Pancreas (tissue), 10 donors: ENCODE measurements around the gene SDR42E2. TPM values are rescaled to one million over a fixed set of nuclear protein-coding genes. Genes with fewer than 3 reads are reported as not detected.
A peak's percentile ranks its signal among the peaks of the same experiment; 100 is the strongest.

Source experiments
- ATAC-seq, 4 donors: fragments of 200-7000 bp; cut with Tn5 transposase; one replicate each; pipeline versions ENCODE4 v1.8.0 to v1.9.1; 2020; ENCODE audit warnings: mild to moderate bottlenecking in 4 of 4, moderate library complexity in 4 of 4
- DNase-seq, 6 donors: peaks; one replicate each; pipeline ENCODE4 v3.0.0-alpha.2; 2020
- FAIRE-seq: peaks from 2 replicates; lab custom pipeline; 2012; peaks lifted over from hg19 to GRCh38; lab: Jason Lieb, UNC
- H3K27ac ChIP-seq, 4 donors: fragments of 200-600 bp; sonication (generic); 1 replicate in 3 of 4; 2 replicates in 1 of 4; pipeline versions ENCODE4 v1.5.0 to v1.8.0; 2020
- H3K27me3 ChIP-seq, 4 donors: fragments of 200-600 bp; one replicate each; pipeline ENCODE4 v1.8.0; 2021
- H3K36me3 ChIP-seq, 3 donors: fragments of 200-600 bp; sonication (generic) in 1 of 3; one replicate each; pipeline versions ENCODE4 v1.5.0 to v1.8.0; 2020 to 2021
- H3K4me1 ChIP-seq, 3 donors: fragments of 200-600 bp; one replicate each; pipeline ENCODE4 v1.8.0; 2021
- H3K4me3 ChIP-seq, 4 donors: fragments of 200-600 bp; sonication (generic) in 2 of 4; one replicate each; pipeline versions ENCODE4 v1.5.0 to v1.8.0; 2020 to 2021
- H3K9me3 ChIP-seq, 4 donors: fragments of 200-600 bp; one replicate each; pipeline ENCODE4 v1.8.0; 2021
- CTCF ChIP-seq, 4 donors: fragments of 200-600 bp; sonication (generic) in 3 of 4; IDR thresholded peaks; one replicate each; pipeline versions ENCODE4 v1.5.0 to v1.8.0; 2021; ENCODE audit warnings: antibody characterized with exemption in 4 of 4
- WGBS, 2 donors: extraction: QIAGEN DNeasy Blood & Tissue Kit; methylation state at CpG; one replicate each; pipeline ENCODE4 v1.1.7; 2013; 5-methylcytosine and 5-hydroxymethylcytosine counted together
- intact Hi-C, 3 donors: fragments of 100-400 bp; cut with DNase I; formaldehyde crosslinking; loops; one replicate each; pipeline versions ENCODE4 v1.11.1 to v1.14.2; 2022
- polyA plus RNA-seq, 2 donors: library from polyadenylated mRNA; stranded (reverse); fragments of 200-250 nt; gene quantifications; one replicate each; pipeline ENCODE4 v1.2.3, GENCODE V29; 2013
- total RNA-seq, 6 donors: library from RNA; stranded (reverse); fragmentation: NEBNext Ultra II Directional in 4 of 6; extraction: Animal tissue kit (Norgen Biotek cat#: 25700) in 4 of 6; gene quantifications; one replicate each; pipeline versions ENCODE4 v1.2.1 to v1.2.4, GENCODE V29; 2021 to 2023
- donor health status: healthy with polysubstance abuse.
- donor health status: DM: no; HTN: no; CAD: no; lungs with moderate emphysema.
- donor health status: DM: no; HTN: no; CAD: no.
- donor health status: control.
- donor health status: control.
- donor health status: Bipolar disorder and iron deficiency.
- donor health status: DM: yes; HTN: yes; CAD: no.
- donor health status: DM: no; HTN: no; CAD: no.
- donor health status: DM: no; HTN: no; CAD: no.
- donor health status: DM: yes; HTN: yes; CAD: no.

SDR42E2 gene
- total and polyA plus RNA-seq, 8 donors, result 0.07 TPM; not detected in 7

GRCh38 chr16:22190081-22190775 is 27.9 kb downstream of the SDR42E2 start:
- H3K27ac ChIP-seq, result peak overlapping the region; percentile 49 to 90 (median 86)
- no peak for FAIRE-seq
- H3K27me3 ChIP-seq, result no peaks in the 10 kb centered on the region
- no peaks in the 10 kb centered on the region for H3K36me3 ChIP-seq
- peak overlapping the region; percentile 46 to 70 (median 62) for H3K4me3 ChIP-seq
- peaks cover 0 to 24% (median 12%) of the 10 kb centered on the region in 3 donors for H3K4me1 ChIP-seq
- WGBS, 2 donors, result 0 to 1% methylated on average over 68 to 72 of the region's 72 CpGs
- DNase-seq, result peak in 5 of 6 donors; percentile 79 to 100 (median 99)
- intact Hi-C loops, result no loop called here
- TF ChIP-seq CTCF (IDR thresholded peaks at IDR 0.05), result no peak
- peak; percentile 67 to 78 (median 70) for ATAC-seq
- no peaks in the 10 kb centered on the region for H3K9me3 ChIP-seq

- H3K27me3 ChIP-seq, result no peaks in the 10 kb centered on the region
- intact Hi-C loops, result no loop called here
- H3K4me1 ChIP-seq, result peaks cover 0 to 27% (median 12%) of the 10 kb centered on the region in 3 donors
- no peaks in the 10 kb centered on the region for H3K36me3 ChIP-seq
- WGBS, 2 donors, result 0% methylated on average over 38 to 43 of the region's 43 CpGs
- ATAC-seq (peak; percentile 72 to 81 (median 76)), DNase-seq (peak; percentile 98 to 100 (median 100)), FAIRE-seq (peak; percentile 34)
- H3K4me3 ChIP-seq, result peak overlapping the region; percentile 2 to 43 (median 25)
- no peak for TF ChIP-seq CTCF (IDR thresholded peaks at IDR 0.05)
- no peaks in the 10 kb centered on the region for H3K9me3 ChIP-seq
- H3K27ac ChIP-seq, result peak overlapping the region; percentile 72 to 90 (median 87)
Observed at GRCh38 chr16:22190776-22191531, 28.6 kb downstream of the SDR42E2 start.

GRCh38 chr16:22191532-22192260 is 29.4 kb downstream of the SDR42E2 start:
- Histone ChIP-seq H3K9me3 (no peaks in the 10 kb centered on the region), H3K4me1 (peaks cover 0 to 27% (median 12%) of the 10 kb centered on the region in 3 donors), H3K27ac (peak overlapping the region; percentile 72 to 90 (median 87)), H3K27me3 (no peaks in the 10 kb centered on the region), H3K36me3 (no peaks in the 10 kb centered on the region), H3K4me3 (peak overlapping the region; percentile 2 to 43 (median 25))
- ATAC-seq (no peak), FAIRE-seq (no peak), DNase-seq (peak in 1 of 6 donors; percentile 9)
- TF ChIP-seq CTCF (IDR thresholded peaks at IDR 0.05), result no peak
- 6 to 8% methylated on average over 9 of the region's 9 CpGs for WGBS, 2 donors
- intact Hi-C loops, result no loop called here

- Histone ChIP-seq H3K36me3 (no peaks in the 10 kb centered on the region), H3K27ac (peak overlapping the region; percentile 72 to 90 (median 87)), H3K4me3 (peak overlapping the region in 1 of 4 donors; percentile 43), H3K9me3 (no peaks in the 10 kb centered on the region), H3K4me1 (peaks cover 0 to 27% (median 12%) of the 10 kb centered on the region in 3 donors), H3K27me3 (no peaks in the 10 kb centered on the region)
- peak in 1 of 4 donors; percentile 5 for ATAC-seq
- peak in 5 of 6 donors; percentile 15 to 79 (median 50) for DNase-seq
- WGBS, 2 donors, result 43 to 44% methylated on average over 16 of the region's 16 CpGs
- TF ChIP-seq CTCF (IDR thresholded peaks at IDR 0.05), result no peak
- no peak for FAIRE-seq
- intact Hi-C loops, result no loop called here
Observed at GRCh38 chr16:22192261-22193062, 30.2 kb downstream of the SDR42E2 start.
